Measurements from ENCODE around the gene NIPBL.

NIPBL gene

DNA sequence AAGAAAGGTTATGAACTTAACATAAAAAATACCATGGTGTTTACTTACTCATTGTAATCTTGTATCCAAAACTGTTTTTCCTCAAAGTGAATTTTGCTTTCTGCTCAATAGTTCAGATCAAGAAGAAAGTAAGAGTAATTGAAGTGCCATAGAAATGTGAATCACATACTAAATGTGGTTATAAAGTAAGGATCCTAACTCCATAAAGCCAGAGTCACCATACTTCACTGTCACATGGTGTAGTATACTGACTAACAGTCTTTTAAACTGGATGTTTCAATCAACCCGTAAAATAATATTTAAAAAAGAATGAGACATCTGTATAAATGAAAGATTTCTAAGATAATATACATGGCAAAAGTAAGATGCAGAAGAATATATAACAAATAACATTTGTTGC, 72.1 kb downstream of the NIPBL start:
- TF ChIP-seq, protein P1, sequence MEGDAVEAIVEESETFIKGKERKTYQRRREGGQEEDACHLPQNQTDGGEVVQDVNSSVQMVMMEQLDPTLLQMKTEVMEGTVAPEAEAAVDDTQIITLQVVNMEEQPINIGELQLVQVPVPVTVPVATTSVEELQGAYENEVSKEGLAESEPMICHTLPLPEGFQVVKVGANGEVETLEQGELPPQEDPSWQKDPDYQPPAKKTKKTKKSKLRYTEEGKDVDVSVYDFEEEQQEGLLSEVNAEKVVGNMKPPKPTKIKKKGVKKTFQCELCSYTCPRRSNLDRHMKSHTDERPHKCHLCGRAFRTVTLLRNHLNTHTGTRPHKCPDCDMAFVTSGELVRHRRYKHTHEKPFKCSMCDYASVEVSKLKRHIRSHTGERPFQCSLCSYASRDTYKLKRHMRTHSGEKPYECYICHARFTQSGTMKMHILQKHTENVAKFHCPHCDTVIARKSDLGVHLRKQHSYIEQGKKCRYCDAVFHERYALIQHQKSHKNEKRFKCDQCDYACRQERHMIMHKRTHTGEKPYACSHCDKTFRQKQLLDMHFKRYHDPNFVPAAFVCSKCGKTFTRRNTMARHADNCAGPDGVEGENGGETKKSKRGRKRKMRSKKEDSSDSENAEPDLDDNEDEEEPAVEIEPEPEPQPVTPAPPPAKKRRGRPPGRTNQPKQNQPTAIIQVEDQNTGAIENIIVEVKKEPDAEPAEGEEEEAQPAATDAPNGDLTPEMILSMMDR (IDR thresholded peaks at IDR 0.05; ENCODE audit: low read depth, low read length), result no peak
- no peaks in the 10 kb centered on the region for H3K27me3 ChIP-seq (ENCODE audit: insufficient read depth, low read depth, severe bottlenecking)
- H3K9me3 ChIP-seq (ENCODE audit: severe bottlenecking), result no peaks in the 10 kb centered on the region
- no peak overlapping the region for H3K4me3 ChIP-seq (ENCODE audit: low read depth, low read length)
- H3K27ac ChIP-seq, result no peak overlapping the region
- H3K36me3 ChIP-seq, result no peaks in the 10 kb centered on the region
- DNase-seq, result no peak

DNA sequence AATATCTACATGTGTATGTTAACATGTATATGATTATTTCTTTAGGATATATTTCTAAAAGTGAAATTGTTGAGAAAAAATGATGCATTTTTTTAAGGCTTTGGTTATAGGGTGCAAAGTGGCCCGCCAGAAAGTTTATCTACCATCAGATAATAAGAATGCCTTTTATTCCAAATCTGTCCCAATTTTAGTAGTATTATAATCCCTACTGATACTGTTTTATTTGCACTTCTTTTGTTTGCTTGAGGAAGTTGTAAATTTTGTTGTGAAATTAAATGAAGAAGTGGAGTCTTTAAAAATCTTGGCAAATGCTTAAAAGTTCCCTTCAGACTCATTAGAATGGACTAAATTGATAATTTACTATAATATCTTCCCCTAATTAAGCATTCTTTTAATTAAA, 73.0 kb downstream of the NIPBL start:
- DNase-seq, result no peak
- TF ChIP-seq, protein P1 (IDR thresholded peaks at IDR 0.05; ENCODE audit: low read depth, low read length), result no peak
- Histone ChIP-seq H3K27me3 (ENCODE audit: insufficient read depth, low read depth, severe bottlenecking) (no peaks in the 10 kb centered on the region), H3K9me3 (ENCODE audit: severe bottlenecking) (no peaks in the 10 kb centered on the region), H3K27ac (no peak overlapping the region), H3K36me3 (peaks cover 3% of the 10 kb centered on the region; the same call in 1 of the 2 replicates), H3K4me3 (ENCODE audit: low read depth, low read length) (no peak overlapping the region)

DNA sequence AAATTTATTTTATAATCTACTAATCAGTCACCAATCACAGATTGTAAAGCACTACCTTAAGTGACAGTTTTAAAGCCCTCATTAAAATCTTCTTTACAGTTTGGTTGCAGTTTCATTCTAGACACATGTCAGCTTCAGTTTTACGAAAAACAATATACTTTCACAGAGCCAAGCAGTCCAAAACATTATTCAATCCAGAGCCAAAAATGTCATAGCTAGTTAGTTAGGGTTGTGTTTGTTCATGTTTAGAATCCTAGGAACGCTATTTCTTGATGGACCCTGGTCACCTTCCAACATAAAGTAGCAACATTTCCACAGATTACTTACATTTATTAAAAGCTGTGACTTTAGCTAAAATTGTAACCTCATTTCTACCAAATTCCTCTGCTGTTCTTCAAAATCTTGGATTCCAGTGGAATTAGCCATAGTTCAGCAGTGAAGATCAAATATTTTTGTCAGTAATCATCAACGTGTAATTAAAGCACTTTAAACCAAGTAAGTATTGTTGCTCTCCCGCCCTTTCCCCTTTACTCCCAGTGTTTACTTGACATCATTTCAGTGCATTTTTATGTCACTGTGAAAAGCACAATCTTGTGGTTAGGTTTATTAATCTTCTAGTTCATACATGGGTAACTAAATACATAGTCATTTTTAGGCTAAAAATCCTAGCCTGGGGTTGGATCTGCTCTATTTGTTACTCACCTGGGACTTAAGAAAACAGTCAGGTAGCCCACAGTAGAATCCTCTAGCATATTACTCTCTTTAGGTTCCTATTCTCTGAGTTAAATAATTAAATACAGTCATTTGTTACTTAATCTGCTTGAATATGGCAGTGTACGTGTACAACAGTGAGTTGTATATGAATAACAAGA, 74.3 kb downstream of the NIPBL start:
- H3K4me3 ChIP-seq (ENCODE audit: low read depth, low read length), result no peak overlapping the region
- H3K27ac ChIP-seq, result no peak overlapping the region
- H3K27me3 ChIP-seq (ENCODE audit: insufficient read depth, low read depth, severe bottlenecking), result no peaks in the 10 kb centered on the region
- H3K36me3 ChIP-seq, result peaks cover 7% of the 10 kb centered on the region
- TF ChIP-seq, protein P1 (IDR thresholded peaks at IDR 0.05; ENCODE audit: low read depth, low read length), result no peak
- no peaks in the 10 kb centered on the region for H3K9me3 ChIP-seq (ENCODE audit: severe bottlenecking)
- no peak for DNase-seq

DNA sequence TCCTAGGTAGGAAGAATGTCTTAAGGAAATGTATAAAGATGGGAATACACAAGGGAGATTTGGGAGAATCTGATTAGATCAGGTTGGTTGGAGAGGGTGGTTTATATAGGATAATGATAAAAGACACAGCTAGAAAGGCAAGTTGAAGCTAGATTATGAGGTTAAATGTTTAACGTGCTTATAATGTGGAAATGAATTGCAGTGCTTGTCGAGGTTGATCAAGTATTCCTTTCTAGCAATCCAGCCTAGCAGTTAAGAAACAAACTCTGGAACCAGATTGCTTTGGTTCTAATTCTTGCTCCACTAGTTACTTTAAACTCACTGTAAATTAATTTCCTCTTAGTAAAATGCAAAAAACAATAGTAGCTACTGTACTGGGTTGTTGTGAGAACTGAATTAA, 76.5 kb downstream of the NIPBL start:
- DNase-seq, result no peak
- H3K4me3 ChIP-seq (ENCODE audit: low read depth, low read length), result no peak overlapping the region
- H3K27ac ChIP-seq, result no peak overlapping the region
- TF ChIP-seq, protein P1 (IDR thresholded peaks at IDR 0.05; ENCODE audit: low read depth, low read length), result no peak
- H3K27me3 ChIP-seq (ENCODE audit: insufficient read depth, low read depth, severe bottlenecking), result no peaks in the 10 kb centered on the region
- peaks cover 23% of the 10 kb centered on the region for H3K36me3 ChIP-seq
- no peaks in the 10 kb centered on the region for H3K9me3 ChIP-seq (ENCODE audit: severe bottlenecking)

DNA sequence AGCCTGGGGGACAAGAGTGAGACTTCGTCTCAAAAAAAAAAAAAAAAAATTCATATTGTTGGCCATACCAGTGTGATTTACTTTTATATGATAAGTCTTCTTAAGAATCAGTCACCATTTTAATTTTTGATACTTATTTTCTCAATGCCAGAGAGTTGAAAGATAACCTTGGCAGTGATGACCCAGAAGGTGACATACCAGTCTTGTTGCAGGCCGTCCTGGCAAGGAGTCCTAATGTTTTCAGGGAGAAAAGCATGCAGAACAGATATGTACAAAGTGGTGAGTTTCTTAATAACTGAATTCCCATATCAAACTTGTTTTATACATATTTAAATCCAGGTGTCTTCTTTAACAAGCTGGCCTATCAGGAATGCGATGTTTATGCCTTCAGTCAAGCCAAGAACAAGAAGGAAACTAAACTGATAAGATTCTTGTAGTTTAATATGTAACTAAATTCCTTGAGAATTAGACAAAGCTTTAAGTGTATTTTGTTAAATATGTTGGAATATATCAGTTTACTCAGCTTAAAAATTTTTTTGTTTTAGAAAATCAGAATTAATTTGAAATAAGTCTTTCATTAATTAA, 81.5 kb downstream of the NIPBL start:
- DNase-seq, result no peak
- Histone ChIP-seq H3K4me3 (ENCODE audit: low read depth, low read length) (no peak overlapping the region), H3K27me3 (ENCODE audit: insufficient read depth, low read depth, severe bottlenecking) (no peaks in the 10 kb centered on the region), H3K9me3 (ENCODE audit: severe bottlenecking) (no peaks in the 10 kb centered on the region), H3K36me3 (peaks cover 55% of the 10 kb centered on the region), H3K27ac (no peak overlapping the region)
- TF ChIP-seq, protein P1 (IDR thresholded peaks at IDR 0.05; ENCODE audit: low read depth, low read length), result no peak

All from WERI-Rb-1 (cell line).